K562 (cell line): ENCODE data around the gene ALG14.

ENCODE experiments used
- GABPB1 ChIP-seq: sonication (generic); formaldehyde crosslinking; IDR thresholded peaks from 2 replicates; pipeline ENCODE4 v1.8.0; 2022; ENCODE audit warnings: mild to moderate bottlenecking, missing genetic modification reagents
- SREBF1 ChIP-seq: fragments of 150-350 bp; IDR thresholded peaks from 2 replicates; pipeline ENCODE4 v1.6.1; 2014; ENCODE audit warnings: antibody characterized with exemption, low read depth, low read length, borderline replicate concordance
- ZNF76 ChIP-seq: fragments of 250-450 bp; sonication (Bioruptor Pico); IDR thresholded peaks from 2 replicates; pipeline ENCODE4 v1.4.0; 2020; ENCODE audit warnings: mild to moderate bottlenecking, moderate library complexity, borderline replicate concordance

- no peak for TF ChIP-seq ZNF76 (CRISPR knock-in tag)
- TF ChIP-seq SREBF1: no peak
- no peak for TF ChIP-seq GABPB1 (CRISPR knock-in tag)
These were observed 8.1 kb upstream of the ALG14 start for GRCh38 chr1:95080879-95081278.
